ENCODE data around the gene SPATC1L. TPM values are rescaled to one million over a fixed set of nuclear protein-coding genes. Genes with fewer than 3 reads are reported as not detected.
"Not testable (repeated sequence)": the region's sequence is repeated elsewhere in the genome, so short reads cannot be mapped to it uniquely, and the experiment has no call there.

Gene SPATC1L
- total and polyA plus RNA-seq, 4 donors = 4.8 to 32.3 (median 13.0) TPM

- DNase-seq (ENCODE audit: low read depth in 4 of 6, low spot score in 6 of 6) = no peak
- Histone ChIP-seq H3K4me1 (ENCODE audit: control insufficient read depth, insufficient read depth, low read length) (no peaks in the 10 kb centered on the region), H3K27ac (ENCODE audit: low read depth, low read length) (no peak overlapping the region), H3K27me3 (ENCODE audit: control insufficient read depth, insufficient read depth, low read length) (no peaks in the 10 kb centered on the region), H3K36me3 (ENCODE audit: control insufficient read depth, insufficient read depth, low read length) (peaks cover 3% of the 10 kb centered on the region), H3K9me3 (ENCODE audit: control insufficient read depth, insufficient read depth, low read length) (no peaks in the 10 kb centered on the region), H3K4me3 (ENCODE audit: low read depth, low read length) (no peak overlapping the region)
- WGBS (ENCODE audit: insufficient coverage) = 93% methylated on average over 18 of the region's 21 CpGs
These were observed 41.4 kb downstream of the SPATC1L start for GRCh38 chr21:46142582-46143473.

DNA sequence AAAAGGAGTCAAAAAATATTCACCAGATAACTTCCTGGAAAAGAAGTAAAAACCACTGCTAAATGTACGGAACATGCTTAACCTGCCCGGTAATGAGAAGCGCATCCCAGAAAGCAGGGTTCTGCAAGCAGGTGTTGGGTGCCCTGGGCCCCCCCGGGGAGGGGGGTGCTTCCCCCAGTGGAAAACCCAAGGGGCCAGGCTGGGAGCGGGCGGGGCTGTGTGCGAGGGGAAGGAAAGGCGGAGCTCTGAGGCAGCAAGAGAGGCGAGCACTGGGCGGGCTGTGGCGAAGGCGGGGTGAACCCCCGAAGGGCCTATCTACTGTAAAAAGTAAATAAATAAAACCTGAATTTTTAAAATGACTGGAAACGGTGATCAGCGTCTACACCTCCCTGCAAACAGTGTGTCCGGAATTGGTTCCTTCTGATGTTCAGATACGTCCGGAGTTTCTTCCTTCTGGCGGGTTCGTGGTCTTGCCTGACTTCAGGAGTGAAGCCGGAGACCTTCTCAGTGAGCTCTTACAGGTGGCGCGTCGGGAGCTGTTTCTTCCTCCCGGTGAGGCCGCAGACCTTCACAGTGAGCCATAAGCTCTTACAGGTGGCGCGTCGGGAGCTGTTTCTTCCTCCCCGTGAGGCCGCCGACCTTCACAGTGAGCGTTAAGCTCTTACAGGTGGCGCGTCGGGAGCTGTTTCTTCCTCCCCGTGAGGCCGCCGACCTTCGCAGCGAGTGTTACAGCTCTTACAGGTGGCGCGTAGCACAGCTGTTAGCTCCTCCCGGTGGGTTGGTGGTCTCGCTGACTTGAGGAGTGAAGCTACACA, 42.3 kb downstream of the SPATC1L start:
- H3K4me1 ChIP-seq (ENCODE audit: control insufficient read depth, insufficient read depth, low read length) = no peaks in the 10 kb centered on the region
- no peak for DNase-seq (ENCODE audit: low read depth in 4 of 6, low spot score in 6 of 6)
- WGBS (ENCODE audit: insufficient coverage) = 94% methylated on average over 35 of the region's 45 CpGs
- H3K27me3 ChIP-seq (ENCODE audit: control insufficient read depth, insufficient read depth, low read length) = no peaks in the 10 kb centered on the region
- no peaks in the 10 kb centered on the region for H3K9me3 ChIP-seq (ENCODE audit: control insufficient read depth, insufficient read depth, low read length)
- H3K4me3 ChIP-seq (ENCODE audit: low read depth, low read length) = no peak overlapping the region
- H3K27ac ChIP-seq (ENCODE audit: low read depth, low read length) = no peak overlapping the region
- peaks cover 3% of the 10 kb centered on the region for H3K36me3 ChIP-seq (ENCODE audit: control insufficient read depth, insufficient read depth, low read length)

DNA sequence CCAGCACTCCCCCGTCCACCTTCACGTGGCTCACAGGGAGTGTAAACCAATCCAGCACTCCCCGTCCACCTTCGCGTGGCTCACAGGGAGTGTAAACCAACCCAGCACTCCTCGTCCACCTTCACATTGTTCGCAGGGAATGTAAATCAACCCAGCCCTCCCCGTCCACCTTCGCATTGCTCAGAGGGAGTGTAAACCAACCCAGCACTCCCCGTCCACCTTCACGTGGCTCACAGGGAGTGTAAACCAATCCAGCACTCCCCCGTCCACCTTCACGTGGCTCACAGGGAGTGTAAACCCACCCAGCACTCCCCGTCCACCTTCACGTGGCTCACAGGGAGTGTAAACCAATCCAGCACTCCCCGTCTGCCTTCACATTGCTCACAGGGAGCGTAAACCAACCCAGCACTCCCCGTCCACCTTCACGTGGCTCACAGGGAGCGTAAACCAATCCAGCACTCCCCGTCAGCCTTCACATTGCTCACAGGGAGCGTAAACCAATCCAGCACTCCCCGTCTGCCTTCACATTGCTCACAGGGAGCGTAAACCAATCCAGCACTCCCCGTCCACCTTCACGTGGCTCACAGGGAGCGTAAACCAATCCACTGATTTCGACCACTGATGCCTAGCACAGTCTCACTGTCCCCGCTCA, 43.8 kb downstream of the SPATC1L start:
- not testable (repeated sequence) for DNase-seq (ENCODE audit: low read depth in 4 of 6, low spot score in 6 of 6); H3K9me3 ChIP-seq (ENCODE audit: control insufficient read depth, insufficient read depth, low read length); H3K4me1 ChIP-seq (ENCODE audit: control insufficient read depth, insufficient read depth, low read length); H3K27me3 ChIP-seq (ENCODE audit: control insufficient read depth, insufficient read depth, low read length); H3K27ac ChIP-seq (ENCODE audit: low read depth, low read length); H3K36me3 ChIP-seq (ENCODE audit: control insufficient read depth, insufficient read depth, low read length); H3K4me3 ChIP-seq (ENCODE audit: low read depth, low read length)
- 63% methylated on average over 28 of the region's 29 CpGs for WGBS (ENCODE audit: insufficient coverage)

DNA sequence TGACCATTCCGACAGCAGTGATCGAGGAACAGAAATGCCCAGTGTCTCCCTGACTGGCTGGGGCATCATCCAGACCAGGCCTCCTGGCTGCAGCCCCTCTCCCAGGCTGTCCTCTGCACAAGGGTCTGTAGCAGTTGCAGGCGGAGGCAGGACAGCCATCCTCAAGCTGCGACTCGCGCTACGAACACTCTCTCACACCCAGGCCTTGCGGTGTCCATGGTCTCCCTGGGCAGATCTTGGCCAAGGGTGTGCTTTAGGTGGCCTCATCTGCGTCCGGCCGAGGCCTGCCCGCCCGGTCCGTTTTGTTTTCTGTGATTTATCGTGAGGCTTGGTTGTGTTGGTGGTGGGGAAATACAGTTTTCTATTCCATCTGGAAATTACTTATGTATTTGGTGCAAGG, 44.6 kb downstream of the SPATC1L start:
- H3K27me3 ChIP-seq (ENCODE audit: control insufficient read depth, insufficient read depth, low read length) = no peaks in the 10 kb centered on the region
- 83% methylated on average over 9 of the region's 15 CpGs for WGBS (ENCODE audit: insufficient coverage)

DNA sequence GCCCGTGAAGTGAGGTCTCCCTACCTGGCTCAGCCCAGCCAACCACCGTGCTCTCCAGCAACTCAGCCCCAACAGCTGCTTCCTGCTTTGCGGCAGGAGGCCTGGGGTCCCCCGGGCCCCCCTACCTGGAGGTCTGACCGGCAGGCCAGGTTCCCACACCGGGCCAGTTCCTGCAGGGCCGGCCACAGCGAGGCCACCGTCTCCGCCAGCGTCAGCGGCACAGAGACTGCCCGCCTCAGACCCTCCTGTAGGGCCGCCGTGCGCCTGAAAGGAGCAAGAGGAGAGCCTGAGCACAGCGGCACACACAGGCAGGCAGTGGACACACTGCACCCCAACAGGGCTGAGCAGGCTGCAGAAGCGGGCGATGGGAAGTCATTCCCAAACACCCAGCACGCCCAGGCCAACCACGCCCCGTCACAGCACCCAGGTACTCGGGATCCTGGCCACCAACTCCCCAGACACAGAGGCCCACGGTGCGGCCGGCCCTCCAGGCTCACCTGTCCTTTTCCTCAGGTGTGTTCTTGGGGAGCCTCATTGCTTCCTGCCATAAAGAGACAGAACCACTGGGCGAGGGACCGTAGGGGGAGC, 45.8 kb downstream of the SPATC1L start:
- Histone ChIP-seq H3K36me3 (ENCODE audit: control insufficient read depth, insufficient read depth, low read length) (peaks cover 5% of the 10 kb centered on the region), H3K9me3 (ENCODE audit: control insufficient read depth, insufficient read depth, low read length) (no peaks in the 10 kb centered on the region), H3K4me3 (ENCODE audit: low read depth, low read length) (no peak overlapping the region), H3K27me3 (ENCODE audit: control insufficient read depth, insufficient read depth, low read length) (no peaks in the 10 kb centered on the region), H3K27ac (ENCODE audit: low read depth, low read length) (no peak overlapping the region), H3K4me1 (ENCODE audit: control insufficient read depth, insufficient read depth, low read length) (peaks cover 8% of the 10 kb centered on the region)
- WGBS (ENCODE audit: insufficient coverage) = 89% methylated on average over 24 of the region's 28 CpGs
- no peak for DNase-seq (ENCODE audit: low read depth in 4 of 6, low spot score in 6 of 6)

More for the DNA sequence above, 44.6 kb downstream of the SPATC1L start:
- Histone ChIP-seq H3K9me3 (ENCODE audit: control insufficient read depth, insufficient read depth, low read length) (no peaks in the 10 kb centered on the region), H3K27ac (ENCODE audit: low read depth, low read length) (no peak overlapping the region), H3K4me3 (ENCODE audit: low read depth, low read length) (no peak overlapping the region), H3K36me3 (ENCODE audit: control insufficient read depth, insufficient read depth, low read length) (peaks cover 5% of the 10 kb centered on the region), H3K4me1 (ENCODE audit: control insufficient read depth, insufficient read depth, low read length) (peaks cover 8% of the 10 kb centered on the region)
- DNase-seq (ENCODE audit: low read depth in 4 of 6, low spot score in 6 of 6) = no peak

GRCh38 chr21:46137908-46138307, 46.4 kb downstream of the SPATC1L start:
- no peak for DNase-seq (ENCODE audit: low read depth in 4 of 6, low spot score in 6 of 6)
- peaks cover 8% of the 10 kb centered on the region for H3K4me1 ChIP-seq (ENCODE audit: control insufficient read depth, insufficient read depth, low read length)
- WGBS (ENCODE audit: insufficient coverage) = 83% methylated on average over 7 of the region's 7 CpGs
- H3K27me3 ChIP-seq (ENCODE audit: control insufficient read depth, insufficient read depth, low read length) = no peaks in the 10 kb centered on the region
- H3K4me3 ChIP-seq (ENCODE audit: low read depth, low read length) = no peak overlapping the region
- no peaks in the 10 kb centered on the region for H3K9me3 ChIP-seq (ENCODE audit: control insufficient read depth, insufficient read depth, low read length)
- no peak overlapping the region for H3K27ac ChIP-seq (ENCODE audit: low read depth, low read length)
- peaks cover 5% of the 10 kb centered on the region for H3K36me3 ChIP-seq (ENCODE audit: control insufficient read depth, insufficient read depth, low read length)

DNA sequence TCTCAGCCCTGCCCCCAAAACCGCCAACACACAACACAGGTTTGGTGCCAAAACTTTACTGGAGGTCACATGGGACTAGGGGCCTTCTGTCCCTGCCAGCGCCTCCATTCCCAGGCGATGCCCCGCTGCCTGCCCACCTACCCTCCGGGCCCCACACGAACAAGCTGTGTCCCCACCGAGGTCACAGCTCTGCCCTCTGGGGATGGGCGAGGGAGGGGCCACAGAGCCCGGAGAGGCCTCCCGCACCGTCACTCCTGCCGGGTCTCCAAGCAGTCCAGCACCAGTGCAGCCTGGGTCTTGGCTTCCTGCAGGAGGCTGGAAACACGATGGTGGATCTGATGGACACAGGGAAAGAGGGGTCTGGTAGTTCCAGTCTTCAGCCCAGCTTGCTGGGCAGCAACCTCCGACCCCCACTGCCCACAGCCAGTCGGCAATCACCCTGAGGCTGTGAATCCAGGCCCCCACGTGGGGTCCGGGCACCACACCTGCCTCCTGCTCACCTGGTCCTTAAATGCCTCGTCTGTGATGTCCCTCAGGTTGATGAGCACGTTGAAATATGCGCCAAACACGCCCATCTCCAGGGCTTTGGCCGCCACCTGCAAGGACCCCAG, 47.4 kb downstream of the SPATC1L start:
- no peak for DNase-seq (ENCODE audit: low read depth in 4 of 6, low spot score in 6 of 6)
- H3K9me3 ChIP-seq (ENCODE audit: control insufficient read depth, insufficient read depth, low read length) = no peaks in the 10 kb centered on the region
- 72% methylated on average over 22 of the region's 22 CpGs for whole genome bisulfite sequencing (ENCODE audit: insufficient coverage)
- no peaks in the 10 kb centered on the region for H3K27me3 ChIP-seq (ENCODE audit: control insufficient read depth, insufficient read depth, low read length)
- H3K36me3 ChIP-seq (ENCODE audit: control insufficient read depth, insufficient read depth, low read length) = peaks cover 8% of the 10 kb centered on the region
- H3K4me3 ChIP-seq (ENCODE audit: low read depth, low read length) = no peak overlapping the region
- no peak overlapping the region for H3K27ac ChIP-seq (ENCODE audit: low read depth, low read length)
- peaks cover 8% of the 10 kb centered on the region for H3K4me1 ChIP-seq (ENCODE audit: control insufficient read depth, insufficient read depth, low read length)

DNA sequence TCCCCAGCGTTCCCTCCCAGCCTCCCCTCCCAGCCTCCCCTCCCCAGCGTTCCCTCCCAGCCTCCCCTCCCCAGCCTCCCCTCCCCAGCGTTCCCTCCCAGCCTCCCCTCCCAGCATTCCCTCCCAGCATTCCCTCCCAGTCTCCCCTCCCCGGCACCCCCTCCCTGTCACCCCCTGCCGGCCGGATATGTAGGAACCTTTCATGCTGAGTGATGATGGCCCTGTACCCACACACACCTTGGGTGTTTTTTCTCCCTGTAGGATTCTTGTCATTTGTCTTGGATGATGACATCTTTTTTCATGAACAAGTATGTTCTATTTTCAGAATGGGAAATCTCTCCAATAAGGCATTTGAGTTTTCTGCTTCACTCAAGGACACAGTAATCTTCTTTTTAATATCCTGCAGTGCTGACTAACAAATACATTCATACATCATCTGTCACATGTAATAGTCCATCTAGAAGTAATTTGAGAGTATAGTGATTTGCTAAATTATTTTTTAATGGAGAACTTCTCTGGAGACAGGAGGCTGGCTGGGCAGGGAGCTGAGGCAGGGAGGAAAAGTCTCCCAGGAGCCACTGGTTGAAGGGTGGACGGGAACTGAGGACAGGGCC, 48.4 kb downstream of the SPATC1L start:
- H3K27me3 ChIP-seq (ENCODE audit: control insufficient read depth, insufficient read depth, low read length) = no peaks in the 10 kb centered on the region

More for the DNA sequence above, 48.4 kb downstream of the SPATC1L start:
- no peaks in the 10 kb centered on the region for H3K9me3 ChIP-seq (ENCODE audit: control insufficient read depth, insufficient read depth, low read length)
- H3K4me1 ChIP-seq (ENCODE audit: control insufficient read depth, insufficient read depth, low read length) = peaks cover 8% of the 10 kb centered on the region
- H3K36me3 ChIP-seq (ENCODE audit: control insufficient read depth, insufficient read depth, low read length) = peaks cover 8% of the 10 kb centered on the region
- H3K27ac ChIP-seq (ENCODE audit: low read depth, low read length) = no peak overlapping the region
- DNase-seq (ENCODE audit: low read depth in 4 of 6, low spot score in 6 of 6) = peak in 1 of 6 donors; percentile 76
- WGBS (ENCODE audit: insufficient coverage) = 75% methylated on average over 1 of the region's 7 CpGs
- no peak overlapping the region for H3K4me3 ChIP-seq (ENCODE audit: low read depth, low read length)
